GM19043 (cell line): ENCODE results near the gene BFAR.
A peak's percentile ranks its signal among the peaks of the same experiment; 100 is the strongest.
"Not testable (repeated sequence)": the region's sequence is repeated elsewhere in the genome, so short reads cannot be mapped to it uniquely, and the experiment has no call there.

ENCODE experiments used
- ATAC-seq: cut with Tn5 transposase; IDR thresholded peaks from one replicate; pipeline ENCODE4 v1.9.1; 2021; ENCODE audit warnings: low read depth; ENCODE audit not compliant: unreplicated experiment

The BFAR gene

DNA sequence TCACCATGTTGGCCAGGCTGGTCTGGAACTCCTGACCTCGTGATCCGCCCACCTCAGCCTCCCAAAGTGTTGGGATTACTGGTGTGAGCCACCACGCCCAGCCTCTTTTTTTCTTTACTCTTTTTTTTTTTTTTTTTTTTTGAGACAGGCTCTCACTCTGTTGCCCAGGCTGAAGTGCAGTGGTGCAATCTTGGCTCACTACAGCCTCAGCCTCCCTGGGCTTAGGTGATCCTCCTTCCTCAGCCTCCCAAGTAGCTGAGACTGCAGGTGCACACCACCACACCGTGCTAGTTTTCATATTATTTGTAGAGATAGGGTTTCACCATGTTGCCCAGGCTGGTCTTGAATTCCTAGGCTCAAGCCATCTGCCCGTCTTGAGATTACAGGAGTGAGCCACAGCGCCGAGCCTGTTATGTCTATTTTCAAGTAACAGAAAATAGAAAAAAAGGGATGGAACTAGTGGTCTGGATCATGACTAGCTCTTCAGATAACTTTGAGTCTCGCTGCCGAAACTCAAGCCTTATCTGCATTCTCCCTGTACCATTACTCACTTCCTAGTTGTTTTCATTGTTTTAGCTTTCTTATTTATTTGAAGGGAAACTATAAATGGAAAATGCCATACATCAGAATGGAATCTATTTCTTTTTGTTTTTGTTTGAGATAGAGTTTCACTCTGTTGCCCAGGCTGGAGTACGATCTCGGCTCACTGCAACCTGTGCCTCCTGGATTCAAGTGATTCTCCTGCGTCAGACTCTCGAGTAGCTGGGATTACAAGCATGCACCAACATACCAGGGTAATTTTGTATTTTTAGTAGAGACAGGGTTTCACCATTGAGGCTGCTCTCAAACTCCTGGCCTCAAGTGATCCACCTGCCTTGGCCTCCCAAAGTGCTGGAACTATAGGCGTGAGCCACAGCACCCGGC, 53.4 kb downstream of the BFAR start:
- not testable (repeated sequence) for ATAC-seq

- ATAC-seq: not testable (repeated sequence)
Observed at GRCh38 chr16:14694129-14694528, 61.4 kb downstream of the BFAR start, which contains the start of gene PLA2G10. Gene PLA2G10 (minus strand): TSS chr16:14694308. CDS start chr16:14694229, 79 bp downstream.

- ATAC-seq: not testable (repeated sequence)
Observed at GRCh38 chr16:14701859-14702258, 69.1 kb downstream of the BFAR start.

DNA sequence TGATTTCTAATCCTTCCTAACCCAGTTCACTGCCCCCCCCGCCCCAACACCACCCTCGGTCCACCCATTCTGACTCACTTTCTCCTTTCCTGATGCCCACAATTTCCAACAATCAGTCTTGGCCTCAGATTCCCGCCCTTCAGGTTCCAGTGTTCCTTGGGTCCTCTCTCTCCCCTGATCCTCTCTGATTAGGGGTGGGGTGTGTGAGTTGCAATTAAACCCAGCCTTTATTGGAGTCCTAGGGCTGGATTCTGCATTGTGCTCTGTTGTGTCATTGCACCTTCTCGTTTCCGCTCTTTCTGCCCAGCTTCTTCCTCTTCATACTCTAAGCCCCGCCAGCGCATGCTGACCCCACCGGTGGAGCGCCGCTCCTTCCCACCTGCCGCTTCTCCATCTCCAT, 69.9 kb downstream of the BFAR start:
- not testable (repeated sequence) for ATAC-seq

DNA sequence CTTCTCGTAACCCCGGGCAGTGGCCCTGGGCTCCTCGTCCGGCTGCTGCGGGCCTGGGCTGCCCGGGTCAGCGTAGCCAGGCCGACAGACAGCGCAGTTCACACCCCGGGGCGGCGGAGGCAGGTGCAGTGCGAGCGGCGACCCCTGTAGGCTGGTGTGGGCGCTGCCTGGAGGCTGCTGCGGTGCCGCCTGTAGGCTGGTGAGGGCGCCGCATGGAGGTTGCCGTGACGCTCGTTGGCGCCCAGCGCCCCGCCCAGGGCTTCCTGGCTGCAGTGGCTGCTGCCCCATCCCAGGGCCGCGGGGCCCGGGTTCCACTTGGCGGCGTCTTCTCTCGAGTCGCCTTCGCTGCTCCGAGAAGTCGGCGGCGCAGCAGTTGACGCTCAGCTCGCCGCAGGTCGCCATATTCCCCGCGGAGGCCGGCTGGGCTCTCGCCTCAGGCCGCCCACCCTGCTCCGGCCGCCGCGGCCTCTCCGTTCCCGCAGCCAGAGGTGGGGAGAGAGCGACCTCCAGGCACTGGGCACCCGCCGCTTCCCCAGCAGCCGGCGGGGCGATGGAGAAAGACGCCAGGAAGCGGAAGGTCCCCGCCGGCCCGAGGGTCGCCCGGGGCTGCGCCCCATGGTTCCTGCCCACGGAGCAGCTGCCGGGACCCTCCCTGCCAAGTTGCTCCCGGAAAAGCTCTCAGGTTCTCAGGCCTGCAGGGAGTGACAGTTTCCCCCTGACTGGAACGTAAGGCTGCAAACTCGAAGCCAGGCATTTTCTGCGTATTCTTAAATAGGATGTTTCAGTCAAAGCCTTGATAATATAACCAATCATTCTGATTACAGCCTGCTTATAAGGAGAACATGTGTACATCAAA, 70.6 kb downstream of the BFAR start, which contains the start of gene NPIPA3:
Gene NPIPA3, plus strand, starts transcription at position 256 of the 856 bp plus-strand sequence. CDS start 5,533 bp downstream, outside the sequence.
- peak; percentile 98 for ATAC-seq
